HepG2 (cell line): ENCODE results near the gene ATP8B4.

Experiments used
- HDAC2 ChIP-seq: sonication (generic); formaldehyde crosslinking; IDR thresholded peaks from 2 replicates; pipeline ENCODE4 v1.4.0; 2020; ENCODE audit warnings: missing genetic modification reagents
- KLF9 ChIP-seq: IDR thresholded peaks from 2 replicates; pipeline ENCODE4 v1.6.1; 2016; ENCODE audit warnings: low read depth
- ZNF350 ChIP-seq: sonication (generic); formaldehyde crosslinking; IDR thresholded peaks from 2 replicates; pipeline ENCODE4 v1.4.0; 2020; ENCODE audit warnings: mild to moderate bottlenecking, low read depth, missing genetic modification reagents, borderline replicate concordance
- ZNF713 ChIP-seq: sonication (generic); formaldehyde crosslinking; IDR thresholded peaks from 2 replicates; pipeline ENCODE4 v1.4.0; 2020; ENCODE audit warnings: mild to moderate bottlenecking, missing genetic modification reagents
- TF ChIP-seq, protein P1 (sequence below): sonication (generic); formaldehyde crosslinking; IDR thresholded peaks from 2 replicates; pipeline ENCODE4 v1.4.0; 2020; ENCODE audit warnings: mild to moderate bottlenecking, missing genetic modification reagents
- TF ChIP-seq, protein P2 (sequence below): IDR thresholded peaks from 2 replicates; pipeline ENCODE4 v1.6.1; 2016; ENCODE audit warnings: low read depth, borderline replicate concordance

DNA sequence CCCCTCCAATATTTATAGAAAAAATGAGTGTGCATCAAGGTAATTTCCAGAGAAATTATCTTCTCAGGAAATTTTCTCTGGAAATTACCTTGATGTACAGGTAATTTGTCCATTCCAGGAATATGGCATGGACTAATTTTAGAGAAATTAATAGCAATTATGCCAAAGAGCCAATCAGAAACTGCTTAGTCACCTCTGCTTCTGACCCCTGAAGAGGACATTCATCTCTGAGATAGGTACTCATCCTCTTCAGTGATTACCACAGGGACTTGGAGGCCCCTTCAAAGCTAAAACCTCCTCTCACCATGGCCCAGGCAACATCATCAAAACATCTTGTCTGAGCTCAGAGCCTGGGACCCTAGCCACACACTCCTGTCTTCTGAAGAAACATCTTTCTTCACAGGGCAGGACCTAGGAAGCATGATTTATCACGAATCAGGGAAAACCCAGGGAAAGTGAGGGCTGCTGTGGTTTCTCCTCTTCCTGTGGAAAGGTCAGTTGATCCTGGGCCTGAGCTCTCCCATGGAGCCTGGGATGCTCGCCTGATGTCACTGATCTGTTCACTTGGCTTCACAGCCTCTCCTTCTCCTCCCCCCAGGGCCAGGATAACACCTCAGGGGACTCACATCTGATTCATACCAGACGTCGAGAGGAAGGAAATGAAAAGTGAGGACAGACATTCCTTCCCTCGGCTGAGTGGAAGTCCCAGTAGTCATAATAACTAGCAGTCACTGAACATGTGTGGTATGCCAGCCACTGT is 287.6 kb downstream of the ATP8B4 start:
- TF ChIP-seq, protein P1, sequence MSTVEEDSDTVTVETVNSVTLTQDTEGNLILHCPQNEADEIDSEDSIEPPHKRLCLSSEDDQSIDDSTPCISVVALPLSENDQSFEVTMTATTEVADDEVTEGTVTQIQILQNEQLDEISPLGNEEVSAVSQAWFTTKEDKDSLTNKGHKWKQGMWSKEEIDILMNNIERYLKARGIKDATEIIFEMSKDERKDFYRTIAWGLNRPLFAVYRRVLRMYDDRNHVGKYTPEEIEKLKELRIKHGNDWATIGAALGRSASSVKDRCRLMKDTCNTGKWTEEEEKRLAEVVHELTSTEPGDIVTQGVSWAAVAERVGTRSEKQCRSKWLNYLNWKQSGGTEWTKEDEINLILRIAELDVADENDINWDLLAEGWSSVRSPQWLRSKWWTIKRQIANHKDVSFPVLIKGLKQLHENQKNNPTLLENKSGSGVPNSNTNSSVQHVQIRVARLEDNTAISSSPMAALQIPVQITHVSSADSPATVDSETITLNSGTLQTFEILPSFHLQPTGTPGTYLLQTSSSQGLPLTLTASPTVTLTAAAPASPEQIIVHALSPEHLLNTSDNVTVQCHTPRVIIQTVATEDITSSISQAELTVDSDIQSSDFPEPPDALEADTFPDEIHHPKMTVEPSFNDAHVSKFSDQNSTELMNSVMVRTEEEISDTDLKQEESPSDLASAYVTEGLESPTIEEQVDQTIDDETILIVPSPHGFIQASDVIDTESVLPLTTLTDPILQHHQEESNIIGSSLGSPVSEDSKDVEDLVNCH (CRISPR knock-in tag) = no peak
- TF ChIP-seq HDAC2 (CRISPR knock-in tag) (no peak), ZNF350 (CRISPR knock-in tag) (no peak), KLF9 (no peak), ZNF713 (CRISPR knock-in tag) (no peak)
- TF ChIP-seq, protein P2, sequence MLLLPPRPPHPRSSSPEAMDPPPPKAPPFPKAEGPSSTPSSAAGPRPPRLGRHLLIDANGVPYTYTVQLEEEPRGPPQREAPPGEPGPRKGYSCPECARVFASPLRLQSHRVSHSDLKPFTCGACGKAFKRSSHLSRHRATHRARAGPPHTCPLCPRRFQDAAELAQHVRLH (CRISPR knock-in tag) = no peak
